Heart right ventricle (tissue), 16 donors: ENCODE data around the gene SLC66A1. TPM values are rescaled to one million over a fixed set of nuclear protein-coding genes. Genes with fewer than 3 reads are reported as not detected.
A peak's percentile ranks its signal among the peaks of the same experiment; 100 is the strongest.

Source experiments
- ATAC-seq, 8 donors: fragments of 200-7000 bp; cut with Tn5 transposase; one replicate each; pipeline ENCODE4 v1.9.1; 2020; ENCODE audit warnings: mild to moderate bottlenecking in 8 of 8, moderate library complexity in 8 of 8, moderate number of reproducible peaks in 1 of 8
- DNase-seq, 2 donors: peaks; one replicate each; pipeline ENCODE4 v3.0.0-alpha.2; 2020
- H3K27ac ChIP-seq, 10 donors: fragments of 200-600 bp; sonication (generic) in 2 of 10; one replicate each; pipeline versions ENCODE4 v1.5.0 to v1.8.0; 2020 to 2022; ENCODE audit warnings: mild to moderate bottlenecking in 3 of 10
- H3K27me3 ChIP-seq, 7 donors: fragments of 200-600 bp; one replicate each; pipeline ENCODE4 v1.8.0; 2021 to 2022; ENCODE audit warnings: mild to moderate bottlenecking in 2 of 7
- H3K36me3 ChIP-seq, 9 donors: fragments of 200-600 bp; sonication (generic) in 1 of 9; one replicate each; pipeline versions ENCODE4 v1.5.0 to v1.8.0; 2020 to 2022; ENCODE audit warnings: mild to moderate bottlenecking in 2 of 9
- H3K4me1 ChIP-seq, 9 donors: fragments of 200-600 bp; sonication (generic) in 1 of 9; one replicate each; pipeline versions ENCODE4 v1.5.0 to v1.8.0; 2020 to 2022; ENCODE audit warnings: mild to moderate bottlenecking in 4 of 9
- H3K4me3 ChIP-seq, 10 donors: fragments of 200-600 bp; sonication (generic) in 2 of 10; one replicate each; pipeline versions ENCODE4 v1.5.0 to v1.8.0; 2020 to 2022; ENCODE audit warnings: mild to moderate bottlenecking in 7 of 10, moderate library complexity in 2 of 10
- H3K9me3 ChIP-seq, 11 donors: fragments of 200-600 bp in 10 of 11; sonication (generic) in 2 of 11; one replicate each; pipeline versions ENCODE4 v1.5.0 to v1.8.0; 2013 to 2022; ENCODE audit warnings: mild to moderate bottlenecking in 2 of 11, control low read depth in 1 of 11, moderate library complexity in 1 of 11
- CTCF ChIP-seq, 9 donors: fragments of 200-600 bp; sonication (generic) in 2 of 9; IDR thresholded peaks; one replicate each; pipeline versions ENCODE4 v1.5.0 to v1.8.0; 2021 to 2022; ENCODE audit warnings: antibody characterized with exemption in 9 of 9, mild to moderate bottlenecking in 5 of 9, moderate library complexity in 1 of 9
- WGBS, 2 donors: extraction: QIAGEN DNeasy Blood & Tissue Kit; methylation state at CpG; one replicate each; pipeline ENCODE4 v1.1.7; 2013; ENCODE audit warnings: inconsistent platforms in 1 of 2; 5-methylcytosine and 5-hydroxymethylcytosine counted together
- intact Hi-C, 10 donors: fragments of 100-400 bp; cut with DNase I; formaldehyde crosslinking; loops; one replicate each; pipeline versions ENCODE4 v1.11.1 to v1.14.2; 2022
- polyA plus RNA-seq, 2 donors: library from polyadenylated mRNA; stranded (reverse); fragments of 200-250 nt; gene quantifications; one replicate each; pipeline ENCODE4 v1.2.3, GENCODE V29; 2013
- total RNA-seq, 10 donors: library from RNA; stranded (reverse); fragmentation: NEBNext Ultra II Directional in 3 of 10; extraction: Animal tissue kit (Norgen Biotek cat#: 25700) in 3 of 10; gene quantifications; one replicate each; pipeline versions ENCODE4 v1.2.1 to v1.2.4, GENCODE V29; 2021 to 2023
- donor health status: Arrhythmogenic right ventricular cardiomyopathy.
- donor health status: ischemic (EF 13 %, LVEDD 7.1; RV severe dilation, severe dysfunction).
- donor health status: healthy with polysubstance abuse.
- donor health status: DM: no; HTN: yes; CAD: no.
- donor health status: DM: no; HTN: no; CAD: no.
- donor health status: ischemic (EF 25% LVEDD 6.9; RV normal size, moderate dysfunction).
- donor health status: ischemic (EF 25% LVEDD 5.7; RV mildly dilated, moderate dysfunction).
- donor health status: healthy.
- donor health status: DM: yes; HTN: yes; CAD: no.
- donor health status: Ischemic cardiomyopathy.
- donor health status: ischemic (EF 35%, LVEDD 5.7; RV mildly dilated, moderate dysfunction).
- donor health status: nonischemic (EF 11% LVEDD 7.7; RV severe dilation, severe dysfunction).
- donor health status: DM: yes; HTN: yes; CAD: no.
- donor health status: PGD.
- donor health status: ischemic (EF 29% LVEDD 5.4; RV normal size, mild dysfunction).
- donor health status: nonischemic (EF 23%, LVEDD 6.1; RV moderate dilation, normal function).

The SLC66A1 gene
- total and polyA plus RNA-seq, 12 donors, result 4.2 to 18.0 (median 7.1) TPM

- peaks cover 5 to 80% (median 22%) of the 10 kb centered on the region in 9 donors for H3K36me3 ChIP-seq
- peak in 1 of 8 donors; percentile 9 for ATAC-seq
- no peak overlapping the region for H3K4me3 ChIP-seq
- no peaks in the 10 kb centered on the region for H3K9me3 ChIP-seq
- intact Hi-C loops, result no loop called here
- DNase-seq, result no peak
- no peak overlapping the region for H3K27ac ChIP-seq
- WGBS, 2 donors, result 88 to 90% methylated on average over 11 of the region's 11 CpGs
- no peaks in the 10 kb centered on the region for H3K27me3 ChIP-seq
- H3K4me1 ChIP-seq, result peaks cover 0 to 36% (median 16%) of the 10 kb centered on the region in 9 donors
- no peak for TF ChIP-seq CTCF (IDR thresholded peaks at IDR 0.05)
These were observed 47.2 kb downstream of the SLC66A1 start for GRCh38 chr1:19359357-19359756.

GRCh38 chr1:19360016-19360415 is 47.9 kb downstream of the SLC66A1 start:
- intact Hi-C loops, result no loop called here
- TF ChIP-seq CTCF (IDR thresholded peaks at IDR 0.05), result no peak
- no peaks in the 10 kb centered on the region for H3K27me3 ChIP-seq
- H3K27ac ChIP-seq, result peak overlapping the region in 1 of 10 donors; percentile 35
- 60 to 63% methylated on average over 6 of the region's 6 CpGs for WGBS, 2 donors
- H3K9me3 ChIP-seq, result no peaks in the 10 kb centered on the region
- no peak overlapping the region for H3K4me3 ChIP-seq
- H3K36me3 ChIP-seq, result peaks cover 5 to 80% (median 21%) of the 10 kb centered on the region in 9 donors
- no peak for DNase-seq
- peaks cover 0 to 30% (median 16%) of the 10 kb centered on the region in 9 donors for H3K4me1 ChIP-seq
- ATAC-seq, result no peak

- intact Hi-C loops, result no loop called here
- ATAC-seq (peak in 3 of 8 donors; percentile 32 to 52 (median 36)), DNase-seq (no peak)
- peaks cover 4 to 80% (median 20%) of the 10 kb centered on the region in 9 donors for H3K36me3 ChIP-seq
- H3K4me1 ChIP-seq, result peaks cover 0 to 30% (median 16%) of the 10 kb centered on the region in 9 donors
- H3K27ac ChIP-seq, result peak overlapping the region in 1 of 10 donors; percentile 35
- TF ChIP-seq CTCF (IDR thresholded peaks at IDR 0.05), result no peak
- WGBS, 2 donors, result 58 to 60% methylated on average over 11 of the region's 11 CpGs
- no peak overlapping the region for H3K4me3 ChIP-seq
- no peaks in the 10 kb centered on the region for H3K27me3 ChIP-seq
- no peaks in the 10 kb centered on the region for H3K9me3 ChIP-seq
These were observed 48.3 kb downstream of the SLC66A1 start for GRCh38 chr1:19360432-19360831.

- TF ChIP-seq CTCF (IDR thresholded peaks at IDR 0.05), result no peak
- WGBS, 2 donors, result 89 to 94% methylated on average over 18 of the region's 18 CpGs
- no peak overlapping the region for H3K4me3 ChIP-seq
- no peaks in the 10 kb centered on the region for H3K9me3 ChIP-seq
- H3K27me3 ChIP-seq, result no peaks in the 10 kb centered on the region
- H3K36me3 ChIP-seq, result peaks cover 0 to 75% (median 14%) of the 10 kb centered on the region in 9 donors
- peaks cover 0 to 34% (median 16%) of the 10 kb centered on the region in 9 donors for H3K4me1 ChIP-seq
- peak overlapping the region in 1 of 10 donors; percentile 35 for H3K27ac ChIP-seq
- ATAC-seq (no peak), DNase-seq (no peak)
- intact Hi-C loops, result no loop called here
These were observed 48.9 kb downstream of the SLC66A1 start for GRCh38 chr1:19360843-19361610.
